HL-60 (cell line): Measurements from ENCODE around the gene TBC1D22A.

Experiments
- GABPA ChIP-seq: IDR thresholded peaks from 2 replicates; pipeline ENCODE4 v1.6.1; 2012; ENCODE audit warnings: low read depth
- POLR2AphosphoS5 ChIP-seq: IDR thresholded peaks from 2 replicates; pipeline ENCODE4 v1.6.1; 2012; ENCODE audit warnings: low read depth
- SPI1 ChIP-seq: IDR thresholded peaks from 2 replicates; pipeline ENCODE4 v1.6.1; 2012; ENCODE audit warnings: low read depth, mild to moderate bottlenecking, borderline replicate concordance
- TF ChIP-seq, protein P1 (sequence below): IDR thresholded peaks from one replicate; pipeline ENCODE4 v1.5.1; 2011; ENCODE audit warnings: low read length, control low read depth, inconsistent platforms; ENCODE audit not compliant: insufficient read depth
- TF ChIP-seq, protein P2 (sequence below): IDR thresholded peaks from 2 replicates; pipeline ENCODE4 v1.6.1; 2012; ENCODE audit warnings: low read depth; ENCODE audit not compliant: insufficient replicate concordance

DNA sequence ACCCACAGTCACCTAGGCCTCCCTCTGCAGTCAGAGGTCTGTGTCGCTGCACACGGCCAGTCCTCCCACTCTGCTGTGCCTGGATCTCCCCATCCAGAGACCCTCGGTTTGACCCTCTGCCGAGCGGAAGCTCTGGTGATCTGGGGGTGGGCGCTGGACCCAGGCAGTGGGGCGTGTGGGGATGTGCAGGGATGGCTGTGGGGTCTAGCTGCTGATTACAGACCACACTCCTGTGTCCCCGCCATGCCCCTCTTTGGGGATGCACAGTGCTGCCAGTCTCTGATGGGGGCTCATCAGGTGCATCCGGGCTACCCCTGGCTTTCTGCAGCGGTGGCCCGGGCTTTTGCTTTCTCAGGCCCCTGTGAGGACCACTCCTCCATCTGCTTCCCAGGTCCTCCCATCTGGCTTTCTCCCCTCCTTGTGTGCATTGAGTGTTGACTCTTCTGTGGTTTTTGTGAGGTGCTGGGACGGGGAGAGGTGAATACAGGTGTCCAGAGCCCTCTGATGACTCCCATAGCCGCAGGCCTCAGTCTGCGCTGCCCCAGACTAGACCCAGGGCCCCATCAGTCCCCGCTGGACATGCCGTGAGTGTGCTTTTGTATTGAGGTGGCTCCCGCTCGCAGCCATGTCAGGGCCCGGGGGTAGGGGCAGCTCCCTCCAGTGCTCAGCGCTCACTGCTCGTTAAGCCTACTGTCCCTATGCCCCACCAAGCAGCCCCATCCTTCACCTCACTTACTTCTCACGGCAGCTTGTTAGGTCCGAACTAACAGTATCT lies 251.6 kb downstream of the TBC1D22A start:
- TF ChIP-seq, protein P1, sequence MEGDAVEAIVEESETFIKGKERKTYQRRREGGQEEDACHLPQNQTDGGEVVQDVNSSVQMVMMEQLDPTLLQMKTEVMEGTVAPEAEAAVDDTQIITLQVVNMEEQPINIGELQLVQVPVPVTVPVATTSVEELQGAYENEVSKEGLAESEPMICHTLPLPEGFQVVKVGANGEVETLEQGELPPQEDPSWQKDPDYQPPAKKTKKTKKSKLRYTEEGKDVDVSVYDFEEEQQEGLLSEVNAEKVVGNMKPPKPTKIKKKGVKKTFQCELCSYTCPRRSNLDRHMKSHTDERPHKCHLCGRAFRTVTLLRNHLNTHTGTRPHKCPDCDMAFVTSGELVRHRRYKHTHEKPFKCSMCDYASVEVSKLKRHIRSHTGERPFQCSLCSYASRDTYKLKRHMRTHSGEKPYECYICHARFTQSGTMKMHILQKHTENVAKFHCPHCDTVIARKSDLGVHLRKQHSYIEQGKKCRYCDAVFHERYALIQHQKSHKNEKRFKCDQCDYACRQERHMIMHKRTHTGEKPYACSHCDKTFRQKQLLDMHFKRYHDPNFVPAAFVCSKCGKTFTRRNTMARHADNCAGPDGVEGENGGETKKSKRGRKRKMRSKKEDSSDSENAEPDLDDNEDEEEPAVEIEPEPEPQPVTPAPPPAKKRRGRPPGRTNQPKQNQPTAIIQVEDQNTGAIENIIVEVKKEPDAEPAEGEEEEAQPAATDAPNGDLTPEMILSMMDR = no peak
- TF ChIP-seq POLR2AphosphoS5 (no peak), GABPA (no peak), SPI1 (no peak)
- TF ChIP-seq, protein P2, sequence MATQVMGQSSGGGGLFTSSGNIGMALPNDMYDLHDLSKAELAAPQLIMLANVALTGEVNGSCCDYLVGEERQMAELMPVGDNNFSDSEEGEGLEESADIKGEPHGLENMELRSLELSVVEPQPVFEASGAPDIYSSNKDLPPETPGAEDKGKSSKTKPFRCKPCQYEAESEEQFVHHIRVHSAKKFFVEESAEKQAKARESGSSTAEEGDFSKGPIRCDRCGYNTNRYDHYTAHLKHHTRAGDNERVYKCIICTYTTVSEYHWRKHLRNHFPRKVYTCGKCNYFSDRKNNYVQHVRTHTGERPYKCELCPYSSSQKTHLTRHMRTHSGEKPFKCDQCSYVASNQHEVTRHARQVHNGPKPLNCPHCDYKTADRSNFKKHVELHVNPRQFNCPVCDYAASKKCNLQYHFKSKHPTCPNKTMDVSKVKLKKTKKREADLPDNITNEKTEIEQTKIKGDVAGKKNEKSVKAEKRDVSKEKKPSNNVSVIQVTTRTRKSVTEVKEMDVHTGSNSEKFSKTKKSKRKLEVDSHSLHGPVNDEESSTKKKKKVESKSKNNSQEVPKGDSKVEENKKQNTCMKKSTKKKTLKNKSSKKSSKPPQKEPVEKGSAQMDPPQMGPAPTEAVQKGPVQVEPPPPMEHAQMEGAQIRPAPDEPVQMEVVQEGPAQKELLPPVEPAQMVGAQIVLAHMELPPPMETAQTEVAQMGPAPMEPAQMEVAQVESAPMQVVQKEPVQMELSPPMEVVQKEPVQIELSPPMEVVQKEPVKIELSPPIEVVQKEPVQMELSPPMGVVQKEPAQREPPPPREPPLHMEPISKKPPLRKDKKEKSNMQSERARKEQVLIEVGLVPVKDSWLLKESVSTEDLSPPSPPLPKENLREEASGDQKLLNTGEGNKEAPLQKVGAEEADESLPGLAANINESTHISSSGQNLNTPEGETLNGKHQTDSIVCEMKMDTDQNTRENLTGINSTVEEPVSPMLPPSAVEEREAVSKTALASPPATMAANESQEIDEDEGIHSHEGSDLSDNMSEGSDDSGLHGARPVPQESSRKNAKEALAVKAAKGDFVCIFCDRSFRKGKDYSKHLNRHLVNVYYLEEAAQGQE = no peak
